Measurements from ENCODE around the gene ATP2A1. TPM values are rescaled to one million over a fixed set of nuclear protein-coding genes. Genes with fewer than 3 reads are reported as not detected.

Gene ATP2A1
- total RNA-seq, result under 1 TPM; 0.34 to 0.92 TPM
- polyA plus RNA-seq, result under 1 TPM; 0.35 to 0.53 TPM
- long read RNA-seq, donor 1, partial matches to known transcripts, result 6 of 6 reads
- long read RNA-seq, donor 1, other reads (novel, unspliced or antisense), result 0 of 6 reads
- long read RNA-seq, donor 2, result 0 reads
- long read RNA-seq, donor 3, result 0 reads
- long read RNA-seq, donor 4, result 0 reads
- long read RNA-seq, donor 5, partial matches to known transcripts, result 15 of 15 reads
- long read RNA-seq, donor 5, other reads (novel, unspliced or antisense), result 0 of 15 reads

DNA sequence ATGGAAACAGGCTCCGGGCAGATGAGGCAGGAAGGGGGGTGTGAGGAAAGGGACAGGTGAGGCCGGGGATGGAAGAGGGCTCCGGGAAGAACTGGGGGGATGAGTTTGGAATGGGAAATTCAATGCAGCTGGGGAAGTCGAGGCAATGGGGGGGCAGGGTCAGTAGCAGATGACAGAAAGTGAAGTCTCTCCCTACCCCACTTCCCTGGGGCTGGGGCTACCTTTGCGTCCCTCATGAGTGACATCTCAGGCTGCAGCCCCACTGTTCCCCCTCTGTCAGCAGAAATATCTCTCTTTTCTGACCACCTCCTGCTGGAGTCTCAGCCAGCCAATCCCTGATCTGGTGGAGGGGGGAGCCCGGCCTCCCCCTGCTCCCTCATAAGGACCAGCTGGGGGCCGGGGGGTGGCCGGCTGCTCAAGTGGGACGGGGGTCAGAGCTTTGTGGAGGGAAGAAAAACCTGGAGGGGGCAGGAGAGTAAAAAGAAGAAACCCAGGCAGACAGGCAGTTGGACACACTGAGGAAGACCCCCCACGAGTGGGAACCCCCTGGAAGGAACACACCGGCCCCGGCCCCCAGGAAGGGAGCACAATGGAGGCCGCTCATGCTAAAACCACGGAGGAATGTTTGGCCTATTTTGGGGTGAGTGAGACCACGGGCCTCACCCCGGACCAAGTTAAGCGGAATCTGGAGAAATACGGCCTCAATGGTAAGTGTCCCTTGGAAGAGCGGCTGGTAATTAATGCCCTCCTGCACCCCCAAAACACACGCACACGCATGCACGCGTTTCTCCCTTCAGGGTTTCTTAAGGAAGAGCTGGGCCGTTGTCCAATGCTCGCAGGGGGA, at the start of gene ATP2A1:
ATP2A1 (plus strand) TSS at position 406 of the 844 bp plus-strand sequence; CDS start at position 590, 184 bp downstream.
- 73 to 81% methylated on average over 24 to 25 of the region's 25 CpGs for WGBS, 2 donors
- H3K27ac ChIP-seq (ENCODE audit: low read depth in 1 of 2, low read length in 1 of 2), result no peak within 1 kb of the TSS
- DNase-seq (no peak), ATAC-seq (ENCODE audit: insufficient read depth, low FRiP score) (no peak)
- TF ChIP-seq, protein P1, sequence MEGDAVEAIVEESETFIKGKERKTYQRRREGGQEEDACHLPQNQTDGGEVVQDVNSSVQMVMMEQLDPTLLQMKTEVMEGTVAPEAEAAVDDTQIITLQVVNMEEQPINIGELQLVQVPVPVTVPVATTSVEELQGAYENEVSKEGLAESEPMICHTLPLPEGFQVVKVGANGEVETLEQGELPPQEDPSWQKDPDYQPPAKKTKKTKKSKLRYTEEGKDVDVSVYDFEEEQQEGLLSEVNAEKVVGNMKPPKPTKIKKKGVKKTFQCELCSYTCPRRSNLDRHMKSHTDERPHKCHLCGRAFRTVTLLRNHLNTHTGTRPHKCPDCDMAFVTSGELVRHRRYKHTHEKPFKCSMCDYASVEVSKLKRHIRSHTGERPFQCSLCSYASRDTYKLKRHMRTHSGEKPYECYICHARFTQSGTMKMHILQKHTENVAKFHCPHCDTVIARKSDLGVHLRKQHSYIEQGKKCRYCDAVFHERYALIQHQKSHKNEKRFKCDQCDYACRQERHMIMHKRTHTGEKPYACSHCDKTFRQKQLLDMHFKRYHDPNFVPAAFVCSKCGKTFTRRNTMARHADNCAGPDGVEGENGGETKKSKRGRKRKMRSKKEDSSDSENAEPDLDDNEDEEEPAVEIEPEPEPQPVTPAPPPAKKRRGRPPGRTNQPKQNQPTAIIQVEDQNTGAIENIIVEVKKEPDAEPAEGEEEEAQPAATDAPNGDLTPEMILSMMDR (IDR thresholded peaks at IDR 0.05; ENCODE audit: control extremely low read depth, extremely low read depth), result no peak
- peaks cover 0 to 5% (median 0%) of the 10 kb centered on the region in 3 donors for H3K27me3 ChIP-seq (ENCODE audit: control insufficient read depth in 3 of 3, insufficient read depth in 3 of 3, low read length in 2 of 3)
- peak within 1 kb of the TSS in 1 of 2 donors; percentile 39 for H3K9ac ChIP-seq (ENCODE audit: insufficient read depth in 1 of 2, low read length in 2 of 2)
- H3K4me3 ChIP-seq, result peak within 1 kb of the TSS; percentile 57
- no peaks in the 10 kb centered on the region for H3K9me3 ChIP-seq (ENCODE audit: control insufficient read depth in 4 of 4, insufficient read depth in 3 of 4, low read length in 3 of 4)
- peaks cover 0 to 8% (median 4%) of the 10 kb centered on the region in 4 donors for H3K36me3 ChIP-seq (ENCODE audit: control insufficient read depth in 4 of 4, insufficient read depth in 4 of 4, low read length in 4 of 4)
- peaks cover 0 to 24% (median 6%) of the 10 kb centered on the region in 5 donors for H3K4me1 ChIP-seq (ENCODE audit: control insufficient read depth in 5 of 5, insufficient read depth in 5 of 5, low read length in 5 of 5)

DNA sequence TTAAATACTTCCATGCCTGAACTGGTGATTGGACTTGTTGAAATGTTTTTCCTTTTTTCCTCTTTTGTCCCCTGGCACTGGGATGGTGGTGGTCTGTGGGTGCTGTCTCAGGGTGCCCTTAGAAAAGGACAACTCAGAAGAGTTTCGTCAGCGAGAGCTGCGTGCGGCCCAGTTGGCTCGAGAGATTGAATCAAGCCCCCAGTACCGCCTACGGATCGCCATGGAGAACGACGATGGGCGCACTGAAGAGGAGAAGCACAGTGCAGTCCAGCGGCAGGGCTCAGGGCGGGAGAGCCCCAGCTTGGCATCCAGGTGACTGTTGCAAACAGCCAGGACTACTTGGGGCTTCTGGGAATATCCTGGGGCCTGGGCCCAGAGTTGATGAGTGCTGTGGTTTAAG, 48.5 kb upstream of the ATP2A1 start:
- H3K4me3 ChIP-seq, result no peak overlapping the region
- H3K9ac ChIP-seq (ENCODE audit: insufficient read depth in 1 of 2, low read length in 2 of 2), result no peak overlapping the region
- H3K9me3 ChIP-seq (ENCODE audit: control insufficient read depth in 4 of 4, insufficient read depth in 3 of 4, low read length in 3 of 4), result no peaks in the 10 kb centered on the region
- H3K27me3 ChIP-seq (ENCODE audit: control insufficient read depth in 3 of 3, insufficient read depth in 3 of 3, low read length in 2 of 3), result no peaks in the 10 kb centered on the region
- peaks cover 56 to 76% (median 68%) of the 10 kb centered on the region in 4 donors for H3K36me3 ChIP-seq (ENCODE audit: control insufficient read depth in 4 of 4, insufficient read depth in 4 of 4, low read length in 4 of 4)
- TF ChIP-seq, protein P1 (IDR thresholded peaks at IDR 0.05; ENCODE audit: control extremely low read depth, extremely low read depth), result no peak
- 97% methylated on average over 13 of the region's 13 CpGs for WGBS, 2 donors
- H3K27ac ChIP-seq (ENCODE audit: low read depth in 1 of 2, low read length in 1 of 2), result no peak overlapping the region
- peaks cover 0 to 8% (median 3%) of the 10 kb centered on the region in 5 donors for H3K4me1 ChIP-seq (ENCODE audit: control insufficient read depth in 5 of 5, insufficient read depth in 5 of 5, low read length in 5 of 5)
- DNase-seq (no peak), ATAC-seq (ENCODE audit: insufficient read depth, low FRiP score) (no peak)

DNA sequence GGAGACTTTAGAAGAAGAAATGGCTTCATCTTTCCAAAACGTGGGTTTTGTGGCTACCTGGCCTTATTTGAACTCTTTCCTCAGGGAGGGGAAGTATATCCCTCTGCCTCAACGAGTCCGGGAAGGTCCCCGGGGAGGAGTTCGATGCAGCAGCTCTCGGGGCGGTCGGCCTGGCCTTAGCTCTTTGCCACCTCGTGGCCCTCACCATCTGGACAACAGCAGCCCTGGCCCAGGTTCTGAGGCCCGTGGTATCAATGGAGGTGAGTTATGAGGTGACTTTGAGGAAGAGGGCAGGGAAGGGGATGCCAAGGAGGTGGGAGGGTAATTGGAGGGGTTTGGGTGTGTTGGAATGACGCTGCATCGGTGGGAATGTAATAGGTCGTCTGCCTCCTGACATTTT, 47.8 kb upstream of the ATP2A1 start:
- DNase-seq, result no peak
- no peak overlapping the region for H3K4me3 ChIP-seq
- 91 to 92% methylated on average over 13 of the region's 13 CpGs for WGBS, 2 donors

More for the DNA sequence above, 47.8 kb upstream of the ATP2A1 start:
- Histone ChIP-seq H3K27ac (ENCODE audit: low read depth in 1 of 2, low read length in 1 of 2) (no peak overlapping the region), H3K27me3 (ENCODE audit: control insufficient read depth in 3 of 3, insufficient read depth in 3 of 3, low read length in 2 of 3) (no peaks in the 10 kb centered on the region), H3K9ac (ENCODE audit: insufficient read depth in 1 of 2, low read length in 2 of 2) (no peak overlapping the region), H3K9me3 (ENCODE audit: control insufficient read depth in 4 of 4, insufficient read depth in 3 of 4, low read length in 3 of 4) (no peaks in the 10 kb centered on the region), H3K4me1 (ENCODE audit: control insufficient read depth in 5 of 5, insufficient read depth in 5 of 5, low read length in 5 of 5) (peaks cover 0 to 1% (median 0%) of the 10 kb centered on the region in 5 donors), H3K36me3 (ENCODE audit: control insufficient read depth in 4 of 4, insufficient read depth in 4 of 4, low read length in 4 of 4) (peaks cover 60 to 76% (median 74%) of the 10 kb centered on the region in 4 donors)
- TF ChIP-seq, protein P1 (IDR thresholded peaks at IDR 0.05; ENCODE audit: control extremely low read depth, extremely low read depth), result no peak
- no peak for ATAC-seq (ENCODE audit: insufficient read depth, low FRiP score)
